WI38 (cell line): ENCODE measurements around the gene ABHD12.

Source experiments
- H3K4me3 ChIP-seq: 2 replicates; pipeline ENCODE4 v1.5.1; 2011; ENCODE audit warnings: low read depth, mild to moderate bottlenecking, control low read depth, low read length
- TF ChIP-seq, protein P1 (sequence below): IDR thresholded peaks from 2 replicates; pipeline ENCODE4 v1.5.1; 2012; ENCODE audit warnings: low read depth, mild to moderate bottlenecking, control low read depth, low read length

ABHD12 gene

DNA sequence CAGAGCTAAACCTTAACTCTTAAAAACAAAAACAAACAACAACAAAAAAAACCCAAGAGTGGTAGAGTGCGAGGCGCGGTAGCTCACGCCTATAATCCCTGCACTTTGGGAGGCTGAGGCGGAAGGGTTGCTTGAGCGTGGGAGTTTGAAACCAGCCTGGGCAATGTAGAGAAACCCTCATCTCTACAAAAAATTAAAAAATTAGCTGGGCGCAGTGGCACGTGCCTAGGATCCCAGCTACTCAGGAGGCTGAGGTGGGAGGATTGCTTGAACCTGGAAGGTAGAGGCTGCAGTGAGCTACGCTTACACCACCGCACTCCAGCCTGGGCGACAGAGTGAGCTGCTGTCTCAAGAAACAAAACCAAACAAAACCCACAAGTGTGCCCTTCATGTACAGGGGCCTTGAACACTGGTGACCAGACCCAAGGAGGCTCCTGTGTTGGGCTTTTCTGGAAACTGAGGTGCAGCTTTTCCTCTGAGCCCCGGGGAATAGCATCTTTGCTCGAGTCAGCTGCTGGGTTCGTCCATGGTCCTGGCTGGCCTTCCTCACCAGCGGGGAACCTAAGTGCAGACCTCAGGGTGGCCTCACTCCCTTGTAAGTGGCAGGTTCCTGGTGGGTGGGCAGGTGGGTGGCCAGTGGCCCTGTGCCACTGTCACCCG, 102.9 kb downstream of the ABHD12 start:
- H3K4me3 ChIP-seq = no peak overlapping the region
- TF ChIP-seq, protein P1, sequence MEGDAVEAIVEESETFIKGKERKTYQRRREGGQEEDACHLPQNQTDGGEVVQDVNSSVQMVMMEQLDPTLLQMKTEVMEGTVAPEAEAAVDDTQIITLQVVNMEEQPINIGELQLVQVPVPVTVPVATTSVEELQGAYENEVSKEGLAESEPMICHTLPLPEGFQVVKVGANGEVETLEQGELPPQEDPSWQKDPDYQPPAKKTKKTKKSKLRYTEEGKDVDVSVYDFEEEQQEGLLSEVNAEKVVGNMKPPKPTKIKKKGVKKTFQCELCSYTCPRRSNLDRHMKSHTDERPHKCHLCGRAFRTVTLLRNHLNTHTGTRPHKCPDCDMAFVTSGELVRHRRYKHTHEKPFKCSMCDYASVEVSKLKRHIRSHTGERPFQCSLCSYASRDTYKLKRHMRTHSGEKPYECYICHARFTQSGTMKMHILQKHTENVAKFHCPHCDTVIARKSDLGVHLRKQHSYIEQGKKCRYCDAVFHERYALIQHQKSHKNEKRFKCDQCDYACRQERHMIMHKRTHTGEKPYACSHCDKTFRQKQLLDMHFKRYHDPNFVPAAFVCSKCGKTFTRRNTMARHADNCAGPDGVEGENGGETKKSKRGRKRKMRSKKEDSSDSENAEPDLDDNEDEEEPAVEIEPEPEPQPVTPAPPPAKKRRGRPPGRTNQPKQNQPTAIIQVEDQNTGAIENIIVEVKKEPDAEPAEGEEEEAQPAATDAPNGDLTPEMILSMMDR = no peak

DNA sequence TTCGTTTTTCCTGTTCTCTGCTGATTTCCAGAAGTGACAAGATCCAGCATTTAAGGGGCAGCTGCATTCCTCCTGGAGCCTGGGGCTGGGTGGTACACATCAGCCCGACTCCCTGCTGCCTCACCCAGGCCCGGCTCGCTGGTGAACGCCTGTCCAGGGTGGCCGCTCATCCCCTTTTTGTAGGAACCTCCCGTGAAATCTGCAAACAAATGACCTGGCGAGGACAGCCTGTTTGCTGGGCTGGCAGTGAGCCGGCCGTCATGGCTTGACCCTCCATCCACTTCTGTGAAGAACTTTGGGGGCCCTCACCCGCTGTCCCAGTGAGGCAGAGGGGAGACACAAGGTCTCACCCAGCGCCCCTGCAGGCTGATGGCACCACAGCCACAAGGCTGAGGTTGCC, 103.7 kb downstream of the ABHD12 start:
- TF ChIP-seq, protein P1 = no peak
- no peak overlapping the region for H3K4me3 ChIP-seq

DNA sequence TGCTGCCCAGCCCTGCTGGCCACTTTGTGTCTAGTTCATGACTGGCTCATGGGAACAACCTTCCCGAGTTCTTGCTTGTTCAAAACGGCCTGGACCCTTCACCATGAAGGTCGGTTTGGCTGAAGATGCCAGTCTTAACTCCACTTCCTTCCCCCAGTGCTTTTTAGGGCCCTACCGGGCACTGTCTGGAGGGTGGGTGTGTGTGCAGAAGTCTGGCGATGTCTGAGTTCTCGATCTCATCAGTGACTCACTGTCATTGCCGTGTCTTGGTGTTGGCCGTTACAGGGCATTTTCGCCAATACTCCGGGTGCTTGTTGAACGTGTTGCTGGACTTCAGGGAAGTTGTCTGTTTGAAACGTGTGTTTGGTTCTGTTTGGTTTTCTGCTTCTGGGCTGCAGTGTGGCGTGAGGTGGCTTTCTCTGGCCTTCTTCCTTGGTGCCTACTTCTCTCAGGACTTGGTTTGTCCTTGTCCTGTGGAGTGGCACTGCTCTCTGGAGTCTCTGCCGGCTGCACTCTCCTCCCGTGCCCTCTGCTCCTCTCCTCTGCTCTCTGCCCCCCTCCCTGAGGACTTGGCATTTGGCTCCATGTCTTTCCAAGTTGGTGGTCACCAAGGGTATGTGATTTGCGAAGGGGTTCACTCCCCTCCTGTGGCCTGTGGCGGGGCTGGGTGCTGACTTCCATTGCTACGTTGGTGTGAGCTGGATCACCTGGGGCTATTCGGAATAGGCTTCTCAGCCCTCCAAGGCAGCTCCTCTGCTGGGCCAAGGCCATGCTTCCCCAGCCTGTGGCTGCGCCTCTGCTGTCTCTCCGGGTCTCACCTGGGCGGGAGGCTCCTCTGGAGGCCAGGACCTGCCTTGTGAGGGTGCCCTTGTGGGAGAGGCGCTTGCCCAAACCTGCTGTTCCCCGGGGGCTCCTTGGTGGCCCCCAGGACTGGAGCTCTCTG, 104.5 kb downstream of the ABHD12 start:
- no peak overlapping the region for H3K4me3 ChIP-seq
- TF ChIP-seq, protein P1 = no peak

DNA sequence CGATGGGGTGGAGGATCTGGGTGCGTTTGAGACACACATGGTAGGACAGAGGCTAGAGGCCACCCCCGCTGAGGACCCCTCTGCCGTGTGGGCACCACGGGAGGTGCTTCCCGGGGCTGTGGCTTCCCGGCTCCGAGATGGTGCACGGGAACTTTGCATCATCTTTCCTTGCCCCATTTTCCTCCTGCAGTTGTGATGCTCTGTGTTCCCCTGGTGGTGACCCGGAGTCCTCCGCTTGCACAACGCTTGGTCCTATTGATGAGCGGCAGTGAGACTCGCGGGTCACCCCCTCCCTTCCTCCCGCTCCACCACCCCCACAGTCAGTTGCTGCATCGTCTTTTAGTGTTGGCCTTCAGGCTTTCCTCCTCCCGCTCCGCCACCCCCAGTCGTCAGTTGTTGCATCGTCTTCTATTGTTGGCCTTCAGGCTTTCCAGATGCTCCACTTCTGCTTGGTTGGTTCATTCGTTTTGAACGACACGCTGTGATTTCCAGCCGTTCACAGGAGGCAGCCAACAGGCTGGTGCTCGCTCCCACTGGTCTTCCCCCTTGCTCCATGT, 105.5 kb downstream of the ABHD12 start:
- TF ChIP-seq, protein P1 = no peak

DNA sequence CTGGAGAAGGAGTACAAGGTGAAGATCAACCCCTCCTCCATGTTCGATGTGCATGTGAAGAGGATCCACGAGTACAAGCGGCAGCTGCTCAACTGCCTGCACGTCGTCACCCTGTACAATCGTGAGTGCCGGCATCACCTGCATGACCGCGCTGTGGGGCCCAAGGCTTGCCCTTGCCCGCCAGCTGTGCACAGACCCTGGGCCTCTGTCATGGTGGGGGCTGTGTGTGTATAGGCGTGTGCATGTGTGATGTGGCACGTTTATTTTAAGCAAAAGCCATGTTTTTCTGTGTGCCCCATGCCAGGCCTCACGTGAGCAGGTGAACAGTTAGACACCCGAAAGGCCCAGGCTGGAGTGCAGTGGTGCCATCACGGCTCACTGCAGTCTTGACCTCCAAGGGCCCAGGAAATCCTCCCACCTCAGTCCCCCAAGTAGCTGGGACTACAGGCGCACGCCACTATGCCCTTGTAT, 106.5 kb downstream of the ABHD12 start:
- no peak overlapping the region for H3K4me3 ChIP-seq
- TF ChIP-seq, protein P1 = no peak

More for the DNA sequence above, 105.5 kb downstream of the ABHD12 start:
- no peak overlapping the region for H3K4me3 ChIP-seq

DNA sequence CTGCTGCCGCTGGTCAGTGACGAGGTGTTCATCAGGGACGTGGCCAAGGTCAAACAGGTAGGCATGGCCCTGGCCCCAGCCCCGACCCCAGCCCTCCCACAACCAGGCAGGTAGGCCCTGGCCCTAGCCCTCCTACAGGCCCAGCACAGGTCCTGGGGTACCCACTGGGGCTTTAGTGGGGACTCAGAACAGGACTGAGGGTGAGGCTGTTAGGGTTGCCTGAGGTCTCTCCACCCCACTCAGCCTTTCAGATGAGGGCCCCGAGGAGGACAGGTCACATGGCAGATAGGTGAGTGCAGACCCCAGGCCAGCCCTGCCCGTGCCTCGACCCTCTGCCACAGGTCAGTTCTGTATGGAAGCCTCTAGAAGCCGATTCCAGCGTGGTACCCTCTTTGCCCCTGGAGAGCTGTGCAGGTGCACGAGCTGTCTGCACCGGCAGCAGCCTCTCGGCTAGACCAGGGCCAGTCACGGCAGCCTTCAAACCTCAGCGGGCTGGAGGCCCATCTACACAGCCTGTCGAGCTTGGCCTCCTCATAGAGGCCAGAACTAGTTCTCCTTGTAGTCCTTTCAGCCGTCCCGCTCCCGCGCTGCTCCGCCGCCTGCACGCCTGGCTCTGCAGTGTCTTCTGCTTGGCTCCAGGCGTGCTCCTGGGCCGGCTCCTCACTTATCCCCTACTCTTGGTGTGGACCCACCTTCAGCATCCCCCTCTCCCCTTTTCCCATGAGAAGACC, 107.2 kb downstream of the ABHD12 start:
- no peak overlapping the region for H3K4me3 ChIP-seq
- TF ChIP-seq, protein P1 = no peak
